ENCODE data around the gene RNF128.

RNF128 gene

DNA sequence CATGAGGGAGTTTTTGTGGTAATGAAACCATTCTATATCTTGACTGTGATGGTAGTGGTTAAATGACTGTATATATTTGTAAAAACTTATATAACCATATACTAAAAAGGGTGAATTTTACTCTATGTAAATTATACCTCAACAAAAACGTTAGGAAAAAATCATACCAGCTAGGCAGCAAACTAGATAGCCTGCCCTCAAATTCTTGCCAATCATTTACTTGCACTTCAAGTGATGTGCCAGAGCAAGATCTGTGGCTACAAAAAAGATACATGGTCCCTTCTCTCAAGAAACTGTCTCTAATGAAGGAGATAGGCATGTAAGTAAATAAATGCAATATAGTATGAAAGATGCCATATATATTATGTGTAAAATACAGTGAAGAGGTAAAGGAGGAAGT, 10.0 kb upstream of the RNF128 start:
- H3K4me3 ChIP-seq (ENCODE audit: control insufficient read depth, low read depth, low read length): no peak overlapping the region
- DNase-seq (ENCODE audit: low read depth): no peak
- TF ChIP-seq, protein P1, sequence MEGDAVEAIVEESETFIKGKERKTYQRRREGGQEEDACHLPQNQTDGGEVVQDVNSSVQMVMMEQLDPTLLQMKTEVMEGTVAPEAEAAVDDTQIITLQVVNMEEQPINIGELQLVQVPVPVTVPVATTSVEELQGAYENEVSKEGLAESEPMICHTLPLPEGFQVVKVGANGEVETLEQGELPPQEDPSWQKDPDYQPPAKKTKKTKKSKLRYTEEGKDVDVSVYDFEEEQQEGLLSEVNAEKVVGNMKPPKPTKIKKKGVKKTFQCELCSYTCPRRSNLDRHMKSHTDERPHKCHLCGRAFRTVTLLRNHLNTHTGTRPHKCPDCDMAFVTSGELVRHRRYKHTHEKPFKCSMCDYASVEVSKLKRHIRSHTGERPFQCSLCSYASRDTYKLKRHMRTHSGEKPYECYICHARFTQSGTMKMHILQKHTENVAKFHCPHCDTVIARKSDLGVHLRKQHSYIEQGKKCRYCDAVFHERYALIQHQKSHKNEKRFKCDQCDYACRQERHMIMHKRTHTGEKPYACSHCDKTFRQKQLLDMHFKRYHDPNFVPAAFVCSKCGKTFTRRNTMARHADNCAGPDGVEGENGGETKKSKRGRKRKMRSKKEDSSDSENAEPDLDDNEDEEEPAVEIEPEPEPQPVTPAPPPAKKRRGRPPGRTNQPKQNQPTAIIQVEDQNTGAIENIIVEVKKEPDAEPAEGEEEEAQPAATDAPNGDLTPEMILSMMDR (IDR thresholded peaks at IDR 0.05; ENCODE audit: control insufficient read depth, insufficient read depth, low read depth, low read length, missing control alignments): no peak

DNA sequence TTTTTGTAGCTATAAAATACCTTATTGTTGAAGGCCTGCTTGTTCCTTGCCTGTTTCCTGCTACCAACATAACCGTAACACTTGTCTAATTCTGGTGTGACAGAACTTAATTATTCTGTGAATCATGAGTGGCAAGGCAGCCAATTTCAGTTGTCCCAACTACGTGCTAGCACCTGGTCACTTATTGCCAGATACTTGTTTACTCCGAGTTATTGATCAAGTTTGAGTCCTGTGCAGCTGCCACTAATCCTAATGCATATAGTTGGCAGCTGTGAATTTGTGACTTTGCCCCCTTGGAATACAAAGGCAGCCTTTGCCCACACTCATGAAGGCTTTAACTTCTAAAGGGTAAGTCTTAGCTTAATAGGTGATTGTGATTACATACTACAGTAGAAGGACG, 7.8 kb upstream of the RNF128 start:
- DNase-seq (ENCODE audit: low read depth): no peak
- no peak overlapping the region for H3K4me3 ChIP-seq (ENCODE audit: control insufficient read depth, low read depth, low read length)
- TF ChIP-seq, protein P1 (IDR thresholded peaks at IDR 0.05; ENCODE audit: control insufficient read depth, insufficient read depth, low read depth, low read length, missing control alignments): no peak

DNA sequence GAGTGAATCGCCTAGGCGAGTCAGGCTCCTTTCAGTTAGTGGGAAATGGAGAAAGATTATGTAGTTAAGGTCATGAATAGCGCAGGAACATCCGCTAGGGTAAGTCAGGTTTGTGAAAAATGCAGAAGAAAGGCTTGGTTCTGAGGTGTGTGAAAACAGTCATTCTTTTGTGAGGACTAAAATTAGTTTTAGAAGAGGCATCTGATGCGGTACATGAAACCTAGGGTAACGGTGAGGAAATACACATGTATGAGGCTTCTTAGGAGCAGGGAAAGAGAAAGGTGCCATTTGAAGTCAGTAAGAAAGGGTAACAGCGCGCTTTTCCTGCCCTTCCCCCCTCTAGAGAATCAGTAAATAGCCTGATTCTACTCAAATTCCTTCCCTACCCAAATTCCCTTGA, 570 bp upstream of the RNF128 start:
- peak overlapping the region; percentile 44 for H3K4me3 ChIP-seq (ENCODE audit: control insufficient read depth, low read depth, low read length)

DNA sequence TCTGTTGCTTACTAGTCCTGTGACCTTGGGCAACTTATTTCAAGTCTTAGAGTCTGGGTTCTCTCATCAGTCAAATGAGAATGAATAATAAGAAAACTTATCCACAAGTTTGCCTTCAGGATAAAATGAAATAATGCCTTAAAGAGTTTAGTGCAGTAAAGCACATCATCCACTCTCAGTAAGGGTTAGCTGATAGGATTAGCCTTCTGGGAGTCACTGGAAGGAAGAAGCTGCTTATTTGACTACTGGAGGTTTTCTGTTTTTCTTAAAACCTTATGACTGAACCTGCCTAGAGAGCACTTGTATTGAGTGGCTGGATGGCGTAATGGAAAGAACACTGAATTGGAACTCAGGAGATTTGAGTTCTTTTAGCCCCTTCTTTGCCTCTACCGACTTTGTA, 1.8 kb downstream of the RNF128 start:
- DNase-seq (ENCODE audit: low read depth): no peak
- TF ChIP-seq, protein P1 (IDR thresholded peaks at IDR 0.05; ENCODE audit: control insufficient read depth, insufficient read depth, low read depth, low read length, missing control alignments): no peak
- H3K4me3 ChIP-seq (ENCODE audit: control insufficient read depth, low read depth, low read length): no peak overlapping the region

More for the DNA sequence above, 570 bp upstream of the RNF128 start:
- TF ChIP-seq, protein P1 (IDR thresholded peaks at IDR 0.05; ENCODE audit: control insufficient read depth, insufficient read depth, low read depth, low read length, missing control alignments): no peak
- no peak for DNase-seq (ENCODE audit: low read depth)

DNA sequence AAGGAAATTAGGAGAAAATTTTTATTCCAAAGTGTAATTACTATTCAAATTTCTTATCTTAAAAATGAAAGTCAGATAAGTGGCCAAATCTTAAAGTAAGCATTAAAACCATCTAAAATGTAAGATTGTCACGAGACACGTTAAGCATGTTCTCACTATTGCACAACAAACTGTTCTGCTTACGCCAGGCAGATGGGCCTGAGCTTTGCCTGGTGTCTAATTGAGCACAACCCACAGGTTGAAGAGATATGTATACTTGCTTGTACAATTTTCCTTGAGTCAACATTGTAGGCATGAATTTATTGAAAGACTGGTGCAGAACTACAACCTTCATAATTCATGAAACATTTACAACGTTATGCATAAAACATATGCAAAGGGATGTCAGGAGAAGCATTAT, 3.9 kb downstream of the RNF128 start:
- DNase-seq (ENCODE audit: low read depth): no peak
- TF ChIP-seq, protein P1 (IDR thresholded peaks at IDR 0.05; ENCODE audit: control insufficient read depth, insufficient read depth, low read depth, low read length, missing control alignments): no peak
- H3K4me3 ChIP-seq (ENCODE audit: control insufficient read depth, low read depth, low read length): no peak overlapping the region

DNA sequence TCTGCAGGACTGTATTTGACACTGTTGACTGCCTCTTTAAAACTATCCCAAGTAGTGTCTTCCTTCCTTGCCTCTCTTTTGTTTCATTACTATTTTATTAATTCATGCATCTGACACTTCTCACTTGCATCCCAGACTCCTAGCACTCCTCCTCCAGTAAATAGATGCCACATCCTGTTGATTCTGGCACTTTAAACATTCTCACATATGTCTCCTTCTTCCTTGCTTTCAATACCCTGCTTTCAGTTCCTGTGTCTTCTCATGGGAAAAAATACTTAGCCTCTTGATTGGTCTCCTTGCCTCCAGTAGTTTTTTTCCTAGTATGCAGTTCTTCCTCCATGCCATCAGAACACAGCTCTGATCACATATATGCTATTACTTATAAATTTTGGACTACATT, 5.1 kb downstream of the RNF128 start:
- TF ChIP-seq, protein P1 (IDR thresholded peaks at IDR 0.05; ENCODE audit: control insufficient read depth, insufficient read depth, low read depth, low read length, missing control alignments): no peak
- no peak for DNase-seq (ENCODE audit: low read depth)
- no peak overlapping the region for H3K4me3 ChIP-seq (ENCODE audit: control insufficient read depth, low read depth, low read length)

DNA sequence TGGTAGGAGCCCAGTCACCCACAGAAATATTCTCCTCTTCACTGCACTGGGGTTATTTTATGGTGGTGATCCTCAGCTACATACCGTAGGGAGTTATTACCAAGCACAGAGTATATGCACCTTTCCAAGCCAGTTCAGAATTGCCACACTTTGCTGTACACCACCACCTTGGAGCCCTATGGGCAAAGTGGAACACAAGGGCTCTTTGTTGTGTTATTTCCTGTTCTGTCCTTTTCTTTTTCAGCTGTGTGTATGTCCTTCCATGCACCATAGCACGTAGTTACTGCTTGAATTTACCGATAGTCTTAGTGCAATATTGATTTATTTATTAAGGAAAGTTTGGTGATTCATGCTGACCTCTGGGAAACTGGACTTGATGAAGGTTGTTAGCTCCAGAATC, 8.3 kb downstream of the RNF128 start:
- TF ChIP-seq, protein P1 (IDR thresholded peaks at IDR 0.05; ENCODE audit: control insufficient read depth, insufficient read depth, low read depth, low read length, missing control alignments): no peak
- H3K4me3 ChIP-seq (ENCODE audit: control insufficient read depth, low read depth, low read length): no peak overlapping the region
- DNase-seq (ENCODE audit: low read depth): no peak

All from AG09309 (cell line).